Aorta (tissue), 5 donors: ENCODE results near the gene SOX18. TPM values are rescaled to one million over a fixed set of nuclear protein-coding genes. Genes with fewer than 3 reads are reported as not detected.

ENCODE experiments used
- ATAC-seq: fragments of 200-7000 bp; cut with Tn5 transposase; one replicate; pipeline ENCODE4 v1.9.1; 2022; ENCODE audit warnings: moderate library complexity; ENCODE audit not compliant: low FRiP score
- DNase-seq, 2 donors: peaks; one replicate each; pipeline ENCODE4 v3.0.0-alpha.2; 2020
- H3K27ac ChIP-seq, 2 donors: one replicate each; pipeline ENCODE4 v1.5.1; 2013; ENCODE audit warnings: low read length in 2 of 2, mild to moderate bottlenecking in 2 of 2, moderate library complexity in 2 of 2, control low read depth in 1 of 2, inconsistent platforms in 1 of 2, low read depth in 1 of 2
- H3K27me3 ChIP-seq, 2 donors: one replicate each; pipeline ENCODE4 v1.6.1; 2013; ENCODE audit warnings: control low read depth in 1 of 2, low read length in 1 of 2, mild to moderate bottlenecking in 1 of 2, moderate library complexity in 1 of 2; ENCODE audit not compliant: insufficient read depth in 2 of 2, control insufficient read depth in 1 of 2
- H3K36me3 ChIP-seq, 2 donors: one replicate each; pipeline ENCODE4 v1.6.1; 2013; ENCODE audit warnings: control low read depth in 1 of 2, low read length in 1 of 2, mild to moderate bottlenecking in 1 of 2; ENCODE audit not compliant: insufficient read depth in 2 of 2, control insufficient read depth in 1 of 2
- H3K4me1 ChIP-seq, 2 donors: one replicate each; pipeline ENCODE4 v1.6.1; 2013; ENCODE audit warnings: low read length in 2 of 2, control low read depth in 1 of 2, mild to moderate bottlenecking in 1 of 2, moderate library complexity in 1 of 2; ENCODE audit not compliant: insufficient read depth in 2 of 2, control insufficient read depth in 1 of 2
- H3K4me3 ChIP-seq, 2 donors: one replicate each; pipeline ENCODE4 v1.5.1; 2013; ENCODE audit warnings: low read length in 2 of 2, control low read depth in 1 of 2, mild to moderate bottlenecking in 1 of 2
- H3K9me3 ChIP-seq: one replicate; pipeline ENCODE4 v1.6.1; 2013; ENCODE audit warnings: mild to moderate bottlenecking, low read length; ENCODE audit not compliant: control insufficient read depth
- WGBS, 2 donors: extraction: QIAGEN DNeasy Blood & Tissue Kit; methylation state at CpG; one replicate each; pipeline ENCODE4 v1.1.7; 2013; 5-methylcytosine and 5-hydroxymethylcytosine counted together
- intact Hi-C, 2 donors: fragments of 100-400 bp; cut with DNase I; formaldehyde crosslinking; loops; one replicate each; pipeline versions ENCODE4 v1.14.2 to v1.15.0; 2022
- polyA plus RNA-seq, 2 donors: library from polyadenylated mRNA; stranded (reverse); fragments of 200-250 nt; gene quantifications; one replicate each; pipeline ENCODE4 v1.2.3, GENCODE V29; 2013
- total RNA-seq, 2 donors: library from RNA; stranded (reverse); fragmentation: NEBNext Ultra II Directional; extraction: Animal tissue kit (Norgen Biotek cat#: 25700); gene quantifications; one replicate each; pipeline ENCODE4 v1.2.1, GENCODE V29; 2021
- donor health status: healthy with polysubstance abuse.
- donor health status: Bipolar disorder and iron deficiency.
- donor health status: DM: no; HTN: no; CAD: no.
- donor health status: DM: no; HTN: no; CAD: no.
- donor health status: DM: yes; HTN: yes; CAD: no.

SOX18 gene
- total and polyA plus RNA-seq, 4 donors, result 1.3 to 186 (median 22.9) TPM

GRCh38 chr20:64052326-64052722 lies 2.9 kb upstream of the SOX18 start:
- ATAC-seq (no peak), DNase-seq (no peak)
- no peaks in the 10 kb centered on the region for H3K36me3 ChIP-seq
- WGBS, 2 donors, result 82 to 91% methylated on average over 10 of the region's 10 CpGs
- no peaks in the 10 kb centered on the region for H3K27me3 ChIP-seq
- no peak overlapping the region for H3K4me3 ChIP-seq
- no peaks in the 10 kb centered on the region for H3K9me3 ChIP-seq
- intact Hi-C loops, result no loop called here
- H3K4me1 ChIP-seq, result no peaks in the 10 kb centered on the region
- no peak overlapping the region for H3K27ac ChIP-seq

GRCh38 chr20:64051561-64052325 lies 2.3 kb upstream of the SOX18 start:
- H3K27me3 ChIP-seq, result no peaks in the 10 kb centered on the region
- H3K36me3 ChIP-seq, result no peaks in the 10 kb centered on the region
- H3K4me3 ChIP-seq, result no peak overlapping the region
- no peak overlapping the region for H3K27ac ChIP-seq
- no peaks in the 10 kb centered on the region for H3K4me1 ChIP-seq
- ATAC-seq (peak; percentile 36), DNase-seq (no peak)
- 84 to 86% methylated on average over 14 to 15 of the region's 15 CpGs for WGBS, 2 donors
- H3K9me3 ChIP-seq, result no peaks in the 10 kb centered on the region
- intact Hi-C loops, result no loop called here

- H3K27ac ChIP-seq, result no peak overlapping the region
- intact Hi-C loops, result no loop called here
- no peak overlapping the region for H3K4me3 ChIP-seq
- DNase-seq (no peak), ATAC-seq (no peak)
- no peaks in the 10 kb centered on the region for H3K9me3 ChIP-seq
- H3K4me1 ChIP-seq, result no peaks in the 10 kb centered on the region
- WGBS, 2 donors, result 88 to 92% methylated on average over 11 of the region's 11 CpGs
- no peaks in the 10 kb centered on the region for H3K27me3 ChIP-seq
- no peaks in the 10 kb centered on the region for H3K36me3 ChIP-seq
Observed at GRCh38 chr20:64051033-64051452, 1.6 kb upstream of the SOX18 start.

GRCh38 chr20:64050261-64051032 lies 1.0 kb upstream of the SOX18 start:
- Histone ChIP-seq H3K27ac (no peak overlapping the region), H3K36me3 (no peaks in the 10 kb centered on the region), H3K9me3 (no peaks in the 10 kb centered on the region), H3K4me3 (no peak overlapping the region), H3K27me3 (no peaks in the 10 kb centered on the region), H3K4me1 (no peaks in the 10 kb centered on the region)
- DNase-seq (no peak), ATAC-seq (no peak)
- intact Hi-C loops, result no loop called here
- 87 to 89% methylated on average over 22 to 23 of the region's 23 CpGs for WGBS, 2 donors

- no peaks in the 10 kb centered on the region for H3K27me3 ChIP-seq
- intact Hi-C loops, result no loop called here
- H3K4me1 ChIP-seq, result no peaks in the 10 kb centered on the region
Observed at GRCh38 chr20:64049878-64050260, 430 bp upstream of the SOX18 start.

GRCh38 chr20:64048402-64049044 lies 916 bp downstream of the SOX18 start:
- DNase-seq, result no peak
- ATAC-seq, result no peak
- Histone ChIP-seq H3K27ac (no peak overlapping the region), H3K4me1 (no peaks in the 10 kb centered on the region), H3K27me3 (no peaks in the 10 kb centered on the region), H3K4me3 (no peak overlapping the region), H3K9me3 (no peaks in the 10 kb centered on the region), H3K36me3 (no peaks in the 10 kb centered on the region)
- 1 to 3% methylated on average over 72 to 101 of the region's 101 CpGs for WGBS, 2 donors
- intact Hi-C loops, result no loop called here

More at GRCh38 chr20:64049878-64050260, 430 bp upstream of the SOX18 start:
- H3K27ac ChIP-seq, result no peak overlapping the region
- H3K36me3 ChIP-seq, result no peaks in the 10 kb centered on the region
- no peak overlapping the region for H3K4me3 ChIP-seq
- ATAC-seq (no peak), DNase-seq (no peak)
- 34 to 41% methylated on average over 12 to 16 of the region's 16 CpGs for WGBS, 2 donors
- no peaks in the 10 kb centered on the region for H3K9me3 ChIP-seq

DNA sequence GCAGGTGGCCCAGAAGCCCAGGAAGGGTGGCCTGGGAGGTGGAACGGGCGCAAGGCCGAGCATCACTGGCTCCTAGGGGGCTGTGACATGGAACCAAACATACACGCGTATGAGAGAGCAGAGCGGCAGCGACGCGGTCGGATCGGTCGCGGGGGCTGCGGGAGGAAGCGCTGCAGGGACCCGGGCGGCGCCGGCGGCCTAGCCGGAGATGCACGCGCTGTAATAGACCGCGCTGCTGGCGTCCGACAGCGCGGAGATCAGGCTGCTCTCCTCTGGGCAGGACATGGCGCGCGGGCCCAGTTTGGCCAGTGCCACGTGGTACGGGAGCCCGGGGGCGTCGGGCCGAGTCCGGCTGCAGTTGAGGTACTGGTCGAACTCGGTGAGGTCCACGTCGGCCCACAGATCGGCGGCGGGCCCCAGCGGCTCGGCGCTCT lies 1.5 kb downstream of the SOX18 start:
- Histone ChIP-seq H3K27ac (no peak overlapping the region), H3K4me1 (no peaks in the 10 kb centered on the region), H3K36me3 (no peaks in the 10 kb centered on the region), H3K27me3 (no peaks in the 10 kb centered on the region), H3K9me3 (no peaks in the 10 kb centered on the region), H3K4me3 (no peak overlapping the region)
- 12% methylated on average over 35 to 49 of the region's 49 CpGs for whole genome bisulfite sequencing, 2 donors
- DNase-seq (no peak), ATAC-seq (no peak)
- intact Hi-C loops, result no loop called here

GRCh38 chr20:64047046-64047389 lies 2.4 kb downstream of the SOX18 start:
- no peaks in the 10 kb centered on the region for H3K36me3 ChIP-seq
- no peak overlapping the region for H3K4me3 ChIP-seq
- no peak overlapping the region for H3K27ac ChIP-seq
- H3K9me3 ChIP-seq, result no peaks in the 10 kb centered on the region
- ATAC-seq, result no peak
- no peak for DNase-seq
- no peaks in the 10 kb centered on the region for H3K4me1 ChIP-seq
- no peaks in the 10 kb centered on the region for H3K27me3 ChIP-seq
- intact Hi-C loops, result no loop called here
- WGBS, 2 donors, result 78 to 79% methylated on average over 8 of the region's 8 CpGs
